Vagina (tissue), 2 donors: Measurements from ENCODE around the gene CHMP4B. TPM values are rescaled to one million over a fixed set of nuclear protein-coding genes. Genes with fewer than 3 reads are reported as not detected.

Experiments used
- DNase-seq, 2 donors: peaks; one replicate each; pipeline ENCODE4 v3.0.0-alpha.2; 2017; ENCODE audit errors: extremely low spot score in 2 of 2
- H3K27ac ChIP-seq: fragments of 200-600 bp; sonication (generic); one replicate; pipeline ENCODE4 v1.5.1; 2019
- H3K27me3 ChIP-seq: fragments of 200-600 bp; sonication (generic); one replicate; pipeline ENCODE4 v1.5.1; 2019
- H3K36me3 ChIP-seq, 2 donors: fragments of 200-600 bp; sonication (generic); one replicate each; pipeline ENCODE4 v1.5.1; 2017 to 2019
- H3K4me1 ChIP-seq: fragments of 200-600 bp; sonication (generic); one replicate; pipeline ENCODE4 v1.5.1; 2019
- H3K4me3 ChIP-seq, 2 donors: fragments of 200-600 bp; sonication (generic); 1 replicate in 1 of 2; 2 replicates in 1 of 2; pipeline ENCODE4 v1.5.1; 2016 to 2019
- H3K9me3 ChIP-seq: fragments of 200-600 bp; sonication (generic); one replicate; pipeline ENCODE4 v1.5.1; 2019
- CTCF ChIP-seq, 3 experiments: fragments of 450-650 bp in 2 of 3; fragments of 200-600 bp in 1 of 3; sonication (generic) in 1 of 3; IDR thresholded peaks; one replicate each; pipeline ENCODE4 v1.5.1; 2017 to 2019; ENCODE audit warnings: antibody characterized with exemption in 3 of 3, mild to moderate bottlenecking in 2 of 3, moderate library complexity in 2 of 3
- POLR2A ChIP-seq, 2 donors: fragments of 450-650 bp; IDR thresholded peaks; one replicate each; pipeline ENCODE4 v1.6.1; 2017; ENCODE audit warnings: antibody characterized with exemption in 2 of 2, mild to moderate bottlenecking in 2 of 2, moderate library complexity in 2 of 2
- POLR2AphosphoS5 ChIP-seq, 2 donors: sonication (generic); formaldehyde crosslinking; IDR thresholded peaks; one replicate each; pipeline ENCODE4 v1.9.0; 2017; ENCODE audit warnings: antibody characterized with exemption in 2 of 2, mild to moderate bottlenecking in 2 of 2, low read depth in 1 of 2; ENCODE audit not compliant: insufficient read depth in 1 of 2
- intact Hi-C: fragments of 100-400 bp; cut with DNase I; formaldehyde crosslinking; loops from one replicate; pipeline ENCODE4 v1.15.1; 2023
- total RNA-seq: library from RNA; depleted of rRNA; stranded (reverse); fragments of >200 nt; gene quantifications from one replicate; pipeline ENCODE4 v1.2.3, GENCODE V29; 2016

Gene CHMP4B
- total RNA-seq, 1 donor from 2014 or later: 95.5 TPM

- no peak overlapping the region for H3K4me3 ChIP-seq
- H3K4me1 ChIP-seq: no peaks in the 10 kb centered on the region
- no peak for DNase-seq
- H3K9me3 ChIP-seq: no peaks in the 10 kb centered on the region
- intact Hi-C loops: no loop called here
- no peak overlapping the region for H3K27ac ChIP-seq
- H3K36me3 ChIP-seq: no peaks in the 10 kb centered on the region
- no peak for TF ChIP-seq CTCF (IDR thresholded peaks at IDR 0.05)
- TF ChIP-seq POLR2A (IDR thresholded peaks at IDR 0.05): no peak
- no peaks in the 10 kb centered on the region for H3K27me3 ChIP-seq
These were observed 14.1 kb upstream of the CHMP4B start for GRCh38 chr20:33796907-33797544.

GRCh38 chr20:33798444-33798843 lies 12.7 kb upstream of the CHMP4B start:
- intact Hi-C loops: no loop called here
- Histone ChIP-seq H3K4me3 (no peak overlapping the region), H3K27me3 (no peaks in the 10 kb centered on the region), H3K27ac (no peak overlapping the region), H3K4me1 (no peaks in the 10 kb centered on the region), H3K9me3 (no peaks in the 10 kb centered on the region), H3K36me3 (no peaks in the 10 kb centered on the region)
- TF ChIP-seq POLR2A (IDR thresholded peaks at IDR 0.05) (no peak), CTCF (IDR thresholded peaks at IDR 0.05) (no peak), POLR2AphosphoS5 (IDR thresholded peaks at IDR 0.05; ENCODE audit: insufficient read depth in 1 of 2, low read depth in 1 of 2) (no peak)
- DNase-seq: no peak

GRCh38 chr20:33803921-33804337 lies 7.2 kb upstream of the CHMP4B start:
- Histone ChIP-seq H3K27me3 (no peaks in the 10 kb centered on the region), H3K9me3 (no peaks in the 10 kb centered on the region), H3K36me3 (no peaks in the 10 kb centered on the region), H3K4me3 (no peak overlapping the region), H3K4me1 (no peaks in the 10 kb centered on the region), H3K27ac (no peak overlapping the region)
- intact Hi-C loops: no loop called here
- TF ChIP-seq POLR2A (IDR thresholded peaks at IDR 0.05) (no peak), POLR2AphosphoS5 (IDR thresholded peaks at IDR 0.05; ENCODE audit: insufficient read depth in 1 of 2, low read depth in 1 of 2) (no peak), CTCF (IDR thresholded peaks at IDR 0.05) (no peak)
- no peak for DNase-seq

GRCh38 chr20:33808388-33808787 lies 2.8 kb upstream of the CHMP4B start:
- Histone ChIP-seq H3K27ac (no peak overlapping the region), H3K36me3 (no peaks in the 10 kb centered on the region), H3K4me1 (peaks cover 17% of the 10 kb centered on the region), H3K4me3 (no peak overlapping the region), H3K27me3 (no peaks in the 10 kb centered on the region), H3K9me3 (no peaks in the 10 kb centered on the region)
- TF ChIP-seq POLR2A (IDR thresholded peaks at IDR 0.05) (no peak), CTCF (IDR thresholded peaks at IDR 0.05) (no peak), POLR2AphosphoS5 (IDR thresholded peaks at IDR 0.05; ENCODE audit: insufficient read depth in 1 of 2, low read depth in 1 of 2) (no peak)
- intact Hi-C loops: no loop called here
- DNase-seq: no peak

- intact Hi-C loops: no loop called here
- Histone ChIP-seq H3K4me3 (no peak overlapping the region), H3K4me1 (peaks cover 36% of the 10 kb centered on the region), H3K27me3 (no peaks in the 10 kb centered on the region), H3K9me3 (no peaks in the 10 kb centered on the region), H3K27ac (no peak overlapping the region), H3K36me3 (no peaks in the 10 kb centered on the region)
- no peak for TF ChIP-seq CTCF (IDR thresholded peaks at IDR 0.05)
- TF ChIP-seq POLR2A (IDR thresholded peaks at IDR 0.05): no peak
- no peak for TF ChIP-seq POLR2AphosphoS5 (IDR thresholded peaks at IDR 0.05; ENCODE audit: insufficient read depth in 1 of 2, low read depth in 1 of 2)
- DNase-seq: no peak
These were observed 889 bp upstream of the CHMP4B start for GRCh38 chr20:33810259-33810658.
